Smooth muscle cell of the brain vasculature (primary cell): ENCODE results near the gene GALNT15.

ENCODE experiments used
- DNase-seq: peaks from one replicate; pipeline ENCODE4 v3.0.0-alpha.2; 2012; ENCODE audit warnings: low read depth, low spot score

GALNT15 gene

GRCh38 chr3:16186086-16186485 is 11.6 kb downstream of the GALNT15 start:
- no peak for DNase-seq

DNA sequence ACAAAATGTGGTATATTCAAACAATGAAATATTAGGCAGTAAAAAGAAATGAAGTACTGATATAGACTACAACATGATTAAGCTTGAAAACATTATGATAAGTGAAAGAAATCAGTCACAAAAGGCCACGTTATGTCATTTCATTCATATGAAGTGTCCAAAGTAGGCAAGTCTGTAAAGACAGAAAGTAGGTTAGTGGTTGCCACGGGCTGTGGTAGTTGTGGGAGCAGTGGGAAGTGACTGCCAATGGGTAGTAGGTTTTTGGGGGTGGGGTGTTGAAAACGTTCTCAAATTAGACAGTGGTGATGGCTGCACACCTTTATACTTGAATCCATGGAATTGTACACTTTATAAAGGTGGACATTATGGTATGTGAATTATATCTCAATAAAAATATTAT is 12.1 kb downstream of the GALNT15 start:
- DNase-seq, result no peak

DNA sequence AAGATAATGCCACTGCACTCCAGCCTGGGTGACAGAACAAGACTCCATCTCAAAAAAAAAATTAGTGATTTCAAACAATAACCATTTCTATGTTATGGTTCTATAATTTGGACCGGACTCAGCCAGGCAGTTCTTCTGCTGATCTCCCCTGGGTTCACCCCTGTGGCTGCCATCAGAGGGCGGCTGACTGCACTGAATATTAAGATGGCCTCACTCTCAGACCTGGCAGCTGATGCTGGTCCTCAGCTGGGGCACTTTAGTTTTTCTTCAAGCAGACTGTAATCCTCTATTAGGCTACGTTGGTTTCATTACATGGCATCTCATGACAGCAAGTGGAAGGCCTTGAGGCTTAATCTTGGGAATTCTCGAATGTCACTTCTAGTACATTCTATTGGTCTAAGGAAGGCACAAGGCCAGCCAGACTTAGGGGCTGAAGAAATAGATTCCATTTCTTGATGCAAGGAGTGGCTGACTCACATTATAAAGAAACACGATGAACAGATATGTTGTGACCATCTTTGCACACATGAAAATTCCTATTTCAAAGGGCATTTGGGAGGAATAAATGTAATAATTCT is 12.8 kb downstream of the GALNT15 start:
- DNase-seq, result no peak

DNA sequence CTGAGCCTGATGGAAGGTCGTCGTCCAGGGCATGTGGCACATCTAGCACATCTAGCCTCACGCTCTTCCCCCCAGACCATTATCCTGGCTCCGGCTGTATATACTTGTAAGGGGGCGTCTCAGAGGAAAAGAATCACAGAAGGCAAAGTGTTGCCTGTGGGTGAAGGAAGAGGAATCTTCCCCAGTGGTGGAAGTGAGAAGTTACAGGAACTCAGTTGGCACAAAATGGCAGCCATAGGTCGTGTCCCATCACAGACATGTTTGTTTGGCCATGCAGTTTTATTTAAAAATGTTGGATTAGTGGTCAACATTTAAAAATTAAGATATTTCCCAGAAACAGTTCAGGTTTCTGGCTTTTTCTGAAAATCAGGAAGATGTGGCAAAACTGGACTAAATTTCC is 13.6 kb downstream of the GALNT15 start:
- DNase-seq, result no peak

DNA sequence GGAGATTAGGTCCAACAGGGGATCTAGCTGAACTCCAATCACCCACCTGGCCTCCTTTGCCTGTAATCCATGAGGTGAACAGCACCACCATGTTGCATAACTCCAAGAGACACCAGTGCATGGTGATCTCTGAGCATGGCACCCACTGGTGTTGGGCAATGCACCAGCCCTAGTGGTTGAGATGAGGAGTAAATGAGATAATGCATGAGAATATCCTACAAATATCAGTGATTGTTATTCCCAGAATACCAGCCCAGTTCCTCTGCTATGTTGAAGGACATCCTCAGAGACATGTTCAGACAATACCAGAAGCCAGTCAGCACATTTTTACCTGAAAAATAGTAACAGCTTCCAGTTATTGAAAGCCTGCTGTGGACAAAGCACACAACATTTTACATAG is 14.7 kb downstream of the GALNT15 start:
- DNase-seq, result no peak

- DNase-seq, result no peak
Observed at GRCh38 chr3:16190704-16191103, 16.2 kb downstream of the GALNT15 start.

DNA sequence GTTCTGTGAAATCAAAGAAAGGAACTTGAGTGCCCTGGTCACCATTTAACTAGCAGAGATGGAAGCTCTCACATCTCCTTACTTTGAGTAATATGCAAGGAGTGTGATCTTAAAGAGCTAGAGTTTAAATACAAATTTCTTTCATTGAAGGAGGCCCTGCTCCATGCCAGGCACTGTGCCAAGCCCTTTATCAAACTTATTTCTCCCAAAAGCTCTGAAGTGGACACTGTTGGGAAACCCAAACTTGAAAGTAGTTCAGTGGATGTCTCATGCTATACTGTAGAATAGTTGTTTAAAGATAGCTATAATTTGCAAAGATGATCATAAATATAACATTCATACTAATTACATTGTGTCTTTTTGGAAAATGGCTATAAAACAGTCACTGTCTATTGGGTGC is 17.1 kb downstream of the GALNT15 start:
- no peak for DNase-seq

- DNase-seq, result no peak
Observed at GRCh38 chr3:16192176-16192811, 17.8 kb downstream of the GALNT15 start.

- DNase-seq, result no peak
Observed at GRCh38 chr3:16198427-16198826, 23.9 kb downstream of the GALNT15 start.

- no peak for DNase-seq
Observed at GRCh38 chr3:16199769-16200168, 25.3 kb downstream of the GALNT15 start.

DNA sequence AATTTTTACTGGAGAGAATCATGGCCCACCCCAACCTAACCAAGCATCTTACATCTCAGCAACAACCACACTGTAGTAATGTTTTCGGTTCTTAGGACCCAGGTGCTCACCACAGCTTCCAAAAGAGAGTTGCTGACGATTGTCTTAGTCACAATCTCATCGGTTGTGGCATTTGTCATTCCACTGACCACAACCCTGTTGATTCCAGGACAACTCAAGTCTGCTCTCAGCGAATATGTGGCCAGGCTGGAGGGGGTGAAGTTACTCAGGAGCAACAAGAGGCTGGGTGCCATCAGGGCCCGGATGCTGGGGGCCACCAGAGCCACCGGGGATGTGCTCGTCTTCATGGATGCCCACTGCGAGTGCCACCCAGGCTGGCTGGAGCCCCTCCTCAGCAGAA is 25.9 kb downstream of the GALNT15 start:
- DNase-seq, result no peak

DNA sequence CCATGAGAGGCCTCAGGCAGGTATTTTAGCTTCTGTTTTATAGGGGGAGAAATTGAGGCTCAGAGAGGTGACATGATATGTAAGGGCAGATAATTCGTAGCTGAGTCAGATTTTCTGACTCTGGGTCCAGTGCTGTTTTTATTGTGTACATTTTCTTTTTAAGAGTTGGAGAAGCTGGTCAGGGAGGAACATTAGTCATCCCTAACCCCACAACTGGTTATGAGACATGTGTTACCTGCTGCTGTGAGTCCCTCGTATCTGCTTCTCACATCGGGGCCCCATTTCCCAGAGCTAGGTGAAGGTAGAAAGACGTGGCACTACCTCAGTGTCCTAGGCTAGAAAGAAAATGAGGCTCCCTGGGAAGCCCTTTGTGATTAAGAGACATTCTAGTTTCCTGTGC is 28.6 kb downstream of the GALNT15 start:
- DNase-seq, result no peak

GRCh38 chr3:16203671-16204629 is 29.5 kb downstream of the GALNT15 start:
- no peak for DNase-seq

DNA sequence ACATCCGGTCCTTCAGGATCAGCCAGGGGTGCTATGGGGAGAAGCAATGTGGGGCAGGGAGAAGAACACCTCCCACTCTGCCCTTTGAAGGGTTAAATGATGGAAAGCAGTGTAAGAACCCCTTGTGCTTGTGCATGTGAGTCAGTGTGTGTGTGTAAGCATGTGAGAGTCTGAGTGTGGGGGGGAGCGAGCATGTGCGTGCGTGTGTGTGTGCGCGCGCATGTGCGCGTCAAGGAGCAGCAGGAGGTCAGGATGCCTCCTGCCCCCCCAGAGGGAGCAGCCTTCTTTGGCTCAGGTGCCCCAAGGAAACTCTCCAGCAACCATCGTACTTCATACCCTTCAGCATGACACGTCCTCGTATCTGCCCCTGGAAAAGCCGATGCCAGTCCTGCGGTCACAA is 30.3 kb downstream of the GALNT15 start:
- no peak for DNase-seq

GRCh38 chr3:16205156-16205870 is 30.8 kb downstream of the GALNT15 start:
- no peak for DNase-seq

DNA sequence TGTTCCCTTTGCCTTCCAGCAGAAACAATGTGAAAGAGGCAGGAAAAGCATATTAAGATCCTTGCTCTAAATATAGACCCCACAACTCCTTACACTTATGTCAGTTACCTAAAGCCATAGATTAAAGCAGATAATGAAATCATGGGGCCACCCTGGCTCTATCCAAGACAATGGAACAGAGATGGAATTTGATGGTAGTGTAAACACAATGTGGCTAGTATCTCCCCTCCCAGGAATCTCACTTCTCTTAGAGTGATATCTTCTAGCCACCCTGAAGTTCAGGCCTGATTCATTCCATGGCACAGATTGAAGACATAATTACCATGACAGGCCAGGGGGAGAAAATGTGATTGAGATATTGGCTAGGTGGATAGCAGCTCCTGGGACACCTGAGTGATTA is 32.6 kb downstream of the GALNT15 start:
- DNase-seq, result no peak

DNA sequence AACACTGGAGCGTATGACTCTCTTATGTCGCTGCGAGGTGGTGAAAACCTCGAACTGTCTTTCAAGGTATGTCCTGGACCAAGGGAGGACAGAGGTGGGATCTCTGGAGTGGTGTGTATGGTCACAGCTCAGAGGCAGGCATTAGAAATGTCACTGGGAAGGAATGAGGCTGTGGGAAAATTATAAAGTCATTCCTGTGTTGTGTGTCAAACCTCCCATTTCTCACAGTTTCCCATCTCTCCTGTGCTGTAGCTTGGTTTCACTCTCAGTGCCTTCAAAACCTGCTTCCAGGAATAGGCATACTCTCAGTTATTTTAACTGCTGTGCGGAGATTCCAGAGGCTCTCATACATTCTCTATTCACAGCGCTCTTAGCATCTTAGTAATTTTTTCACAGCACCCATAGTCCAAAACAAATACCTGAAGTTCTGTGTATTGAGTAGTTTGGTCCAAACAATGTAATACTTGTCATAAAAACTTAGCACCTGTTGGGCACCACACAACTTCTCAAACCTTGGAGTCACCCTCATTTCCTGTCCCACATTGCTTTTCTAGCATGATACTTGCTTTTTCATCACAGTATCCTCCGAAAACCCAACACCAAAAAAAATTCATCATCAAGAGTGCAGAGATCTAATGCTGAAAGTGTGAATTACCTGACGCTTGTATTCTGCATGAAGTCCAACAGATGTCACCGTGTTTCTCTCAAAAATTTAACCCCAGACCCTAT is 36.9 kb downstream of the GALNT15 start:
- DNase-seq, result no peak

- no peak for DNase-seq
Observed at GRCh38 chr3:16214366-16214765, 39.9 kb downstream of the GALNT15 start.

DNA sequence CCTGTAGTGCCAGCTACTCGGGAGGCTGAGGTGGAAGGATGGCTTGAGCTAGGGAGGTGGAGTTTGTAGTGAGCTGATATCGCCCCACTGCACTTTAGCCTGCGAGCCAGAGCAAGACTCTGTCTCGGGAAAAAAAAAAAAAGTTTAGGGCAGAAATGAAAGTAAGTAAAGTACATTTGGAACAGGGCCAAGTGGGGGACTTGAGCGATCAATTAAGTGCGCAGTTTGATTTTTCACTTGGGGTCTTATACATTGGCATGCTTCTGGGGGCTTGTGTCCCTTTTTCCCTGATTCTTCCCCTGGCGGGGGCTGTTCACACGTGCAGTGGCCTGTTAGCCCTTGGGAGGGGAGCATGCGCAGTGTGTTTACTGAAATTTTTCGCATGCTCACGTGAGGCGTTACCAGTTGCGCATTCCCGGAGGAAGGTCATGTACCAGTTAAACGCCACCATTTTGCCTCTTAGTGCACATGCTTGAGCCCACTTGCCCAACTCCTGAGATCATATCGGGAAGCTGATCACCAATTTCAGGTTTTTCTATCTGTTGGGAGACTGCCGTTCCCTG is 42.0 kb downstream of the GALNT15 start:
- DNase-seq, result no peak

DNA sequence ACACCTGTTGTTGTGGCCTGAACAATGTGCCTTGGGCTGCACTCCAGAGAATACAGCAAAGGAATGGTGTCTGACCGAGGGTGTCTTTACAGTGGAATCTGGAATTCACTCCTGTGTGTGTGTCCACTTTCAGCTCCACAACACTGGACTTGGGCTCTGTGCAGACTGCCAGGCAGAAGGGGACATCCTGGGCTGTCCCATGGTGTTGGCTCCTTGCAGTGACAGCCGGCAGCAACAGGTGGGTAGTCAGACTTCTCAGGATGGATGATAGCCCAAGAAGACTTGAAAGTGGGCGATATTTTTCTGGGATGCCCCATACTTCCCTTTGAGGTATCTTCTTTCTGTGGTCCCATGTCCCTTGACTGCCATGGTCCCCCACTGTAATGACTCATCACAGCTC is 45.3 kb downstream of the GALNT15 start:
- DNase-seq, result no peak

DNA sequence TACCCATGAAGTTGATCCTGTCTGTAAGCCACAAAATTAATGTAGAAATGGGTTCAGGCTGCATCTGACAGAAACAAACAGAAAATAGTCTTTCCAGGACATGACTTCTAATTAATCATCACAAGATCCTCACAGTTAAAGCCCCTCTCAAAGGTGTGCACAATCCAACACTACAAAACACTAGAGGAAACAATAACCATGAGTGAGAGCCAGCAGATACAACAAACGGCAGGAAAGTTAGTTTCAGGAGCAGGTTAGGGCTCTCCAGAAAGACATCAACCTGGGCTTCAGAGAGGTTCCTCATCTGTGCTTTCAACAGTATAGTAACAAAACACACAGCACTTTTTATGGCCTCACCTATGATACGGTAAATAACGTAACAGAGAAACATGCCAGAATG is 47.5 kb downstream of the GALNT15 start:
- DNase-seq, result no peak
